Stimulated activated CD4-positive, alpha-beta T cell treated with anti-CD3 and anti-CD28 coated beads, Interleukin-1b, Interleukin-23, amount 100 ng/mL, for 48 hours (primary cell): ENCODE results near the gene KRTAP12-4.

Experiments used
- DNase-seq: peaks from one replicate; pipeline ENCODE4 v3.0.0-alpha.2; 2020

The KRTAP12-4 gene

DNA sequence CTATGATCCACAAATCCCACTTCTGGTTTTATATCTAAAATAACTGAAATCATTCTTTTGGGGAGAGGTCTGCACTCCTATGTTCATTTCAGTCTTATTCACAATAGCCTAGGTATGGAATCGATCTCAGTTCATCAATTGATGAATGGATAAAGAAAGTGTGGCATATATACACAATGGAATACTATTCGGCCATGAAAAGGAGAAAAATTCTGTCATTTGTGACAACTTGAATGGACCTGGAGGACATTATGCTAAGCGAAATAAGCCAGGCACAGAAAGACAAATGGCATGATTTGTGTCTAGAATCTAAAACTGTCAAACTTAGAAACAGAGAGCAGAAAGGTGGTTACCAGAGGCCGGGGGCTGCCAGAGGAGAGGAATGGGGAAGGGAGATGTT lies 48.0 kb downstream of the KRTAP12-4 start:
- DNase-seq, result no peak
